Activated CD8-positive, alpha-beta memory T cell treated with anti-CD3 and anti-CD28 coated beads, Interleukin-2, amount 50 U/mL, for 1 hour (primary cell): ENCODE results near the gene DZANK1.
"Not testable (repeated sequence)": the region's sequence is repeated elsewhere in the genome, so short reads cannot be mapped to it uniquely, and the experiment has no call there.

Experiments
- DNase-seq: peaks from one replicate; pipeline ENCODE4 v3.0.0-alpha.2; 2020; ENCODE audit errors: extremely low read depth

The DZANK1 gene

GRCh38 chr20:18377896-18378481 lies 88.8 kb downstream of the DZANK1 start:
- no peak for DNase-seq

- DNase-seq, result not testable (repeated sequence)
These were observed 91.3 kb downstream of the DZANK1 start for GRCh38 chr20:18375551-18375950.

GRCh38 chr20:18372296-18372695 lies 94.5 kb downstream of the DZANK1 start:
- DNase-seq, result no peak

- DNase-seq, result no peak
These were observed 102.1 kb downstream of the DZANK1 start for GRCh38 chr20:18364768-18365167.

GRCh38 chr20:18363708-18364107 lies 103.1 kb downstream of the DZANK1 start:
- DNase-seq, result no peak

GRCh38 chr20:18362916-18363315 lies 103.9 kb downstream of the DZANK1 start:
- DNase-seq, result no peak

GRCh38 chr20:18361678-18362077 lies 105.2 kb downstream of the DZANK1 start:
- no peak for DNase-seq

GRCh38 chr20:18360635-18361034 lies 106.2 kb downstream of the DZANK1 start:
- DNase-seq, result no peak

- DNase-seq, result no peak
These were observed 107.0 kb downstream of the DZANK1 start for GRCh38 chr20:18359854-18360253.

- DNase-seq, result not testable (repeated sequence)
These were observed 117.1 kb downstream of the DZANK1 start for GRCh38 chr20:18349749-18350148.
